DMS114 treated with DMSO at 0.1 percent for 48 hours (cell line): ENCODE results near the gene GPR26.

Source experiments
- DNase-seq: peaks from one replicate; lab custom pipeline; 2025; ENCODE audit not compliant: unreplicated experiment; lab: John Stamatoyannopoulos, UW

Gene GPR26

DNA sequence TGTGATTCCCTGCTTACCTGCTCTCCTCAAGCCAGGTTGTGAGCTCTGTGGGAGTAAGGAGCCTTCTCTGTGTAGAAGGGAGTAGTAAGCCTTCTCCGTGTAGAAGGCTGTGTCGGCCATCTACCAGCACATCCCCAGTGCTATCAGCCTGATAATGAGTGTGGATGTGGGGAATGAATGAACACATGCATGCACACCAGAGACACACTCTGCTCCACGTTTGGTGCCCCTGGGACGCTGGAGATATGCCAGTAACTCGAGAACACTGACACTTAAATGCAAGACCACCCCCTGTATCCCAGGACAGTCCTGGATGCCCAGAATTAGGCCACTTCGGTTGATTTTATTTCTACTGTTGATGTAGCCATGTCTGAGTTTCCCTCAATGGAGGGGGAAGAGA lies 21.1 kb upstream of the GPR26 start:
- DNase-seq, result no peak

DNA sequence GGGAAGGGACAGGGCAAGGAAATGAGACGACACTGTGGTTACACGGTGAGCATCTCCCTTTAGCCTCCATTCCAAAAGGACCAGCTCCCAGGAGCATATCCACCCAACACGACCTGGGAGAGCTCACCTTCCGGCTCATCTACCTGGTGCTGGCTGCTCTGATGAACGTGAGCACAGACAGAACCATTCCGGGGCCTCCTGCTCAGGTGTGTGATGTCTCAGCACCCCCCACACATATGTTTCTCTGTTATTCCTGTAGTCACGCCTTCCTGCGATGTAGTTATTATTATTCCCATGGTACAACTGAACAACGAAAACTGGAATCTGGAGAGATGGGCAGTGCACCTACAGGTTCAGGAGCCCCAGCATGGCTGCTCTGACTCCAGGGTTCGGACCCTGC lies 20.5 kb upstream of the GPR26 start:
- DNase-seq, result no peak

DNA sequence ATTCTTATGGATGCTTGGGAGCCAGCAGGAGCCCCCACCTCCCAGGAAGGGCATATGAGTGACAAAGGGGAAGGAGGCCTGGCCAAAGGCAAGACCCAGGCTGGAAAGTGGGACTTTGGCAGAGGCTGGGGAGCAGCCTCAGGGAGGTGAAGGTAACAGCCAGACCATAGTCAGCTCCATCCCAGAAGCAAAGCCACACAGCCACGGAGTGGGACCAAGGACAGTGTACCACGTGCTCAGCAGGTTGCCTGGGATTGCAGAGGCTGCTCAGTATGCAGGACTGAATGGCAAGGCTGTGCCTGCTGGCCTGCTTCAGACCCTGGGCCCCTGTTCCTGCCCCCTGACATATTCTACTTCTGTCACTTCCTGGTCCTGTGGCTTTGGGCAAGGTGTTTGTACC lies 17.6 kb upstream of the GPR26 start:
- no peak for DNase-seq

DNA sequence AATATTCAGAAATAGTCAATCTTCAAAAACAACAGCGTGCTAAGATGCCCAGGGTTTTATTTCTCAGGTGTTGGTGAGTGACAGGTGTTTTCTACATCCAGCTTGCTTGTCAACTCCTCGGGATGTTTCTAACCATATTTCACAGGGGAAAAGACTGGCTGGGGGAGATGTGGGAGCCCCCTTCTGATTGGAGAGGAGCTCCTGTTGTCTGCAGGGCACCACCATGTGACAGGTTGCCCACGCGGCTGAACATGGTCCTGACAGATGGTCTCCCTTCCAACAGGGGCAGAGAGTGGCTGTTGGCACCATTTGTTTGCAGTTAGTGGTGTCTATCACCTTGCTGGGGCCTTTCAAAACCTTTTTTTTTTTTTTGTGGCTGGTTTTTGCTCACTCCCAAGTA lies 16.5 kb upstream of the GPR26 start:
- DNase-seq, result no peak

DNA sequence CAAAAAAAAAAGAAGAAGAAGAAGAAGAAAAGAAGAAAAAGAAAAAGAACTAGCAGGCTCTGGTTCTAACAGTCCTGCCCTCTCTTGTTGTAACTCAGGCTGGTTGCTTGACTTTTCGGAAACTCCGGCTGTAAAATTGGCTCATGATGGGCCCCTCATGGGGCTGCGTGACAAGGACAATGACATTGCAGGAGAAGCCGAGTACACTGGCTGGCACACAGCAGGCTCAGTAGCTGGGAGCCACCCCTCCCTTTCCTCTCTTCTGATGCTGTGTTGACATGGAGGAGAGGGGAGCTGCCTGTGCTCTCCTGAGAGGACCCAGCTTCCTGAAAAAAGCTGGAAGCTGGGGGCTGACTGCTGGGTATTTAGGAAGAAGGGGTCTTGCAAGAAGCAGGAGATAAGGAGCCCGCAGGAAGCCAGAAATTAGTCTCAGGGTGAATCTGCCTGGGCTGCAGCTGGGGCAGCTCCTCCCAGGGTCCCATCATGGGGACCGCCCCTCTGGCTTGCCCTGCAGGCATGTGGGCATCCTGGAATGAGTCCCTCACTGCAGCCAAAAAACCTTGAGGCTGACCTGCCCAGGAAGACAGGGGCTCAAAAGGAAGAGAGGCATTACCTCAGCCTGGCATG lies 14.6 kb upstream of the GPR26 start:
- no peak for DNase-seq

DNA sequence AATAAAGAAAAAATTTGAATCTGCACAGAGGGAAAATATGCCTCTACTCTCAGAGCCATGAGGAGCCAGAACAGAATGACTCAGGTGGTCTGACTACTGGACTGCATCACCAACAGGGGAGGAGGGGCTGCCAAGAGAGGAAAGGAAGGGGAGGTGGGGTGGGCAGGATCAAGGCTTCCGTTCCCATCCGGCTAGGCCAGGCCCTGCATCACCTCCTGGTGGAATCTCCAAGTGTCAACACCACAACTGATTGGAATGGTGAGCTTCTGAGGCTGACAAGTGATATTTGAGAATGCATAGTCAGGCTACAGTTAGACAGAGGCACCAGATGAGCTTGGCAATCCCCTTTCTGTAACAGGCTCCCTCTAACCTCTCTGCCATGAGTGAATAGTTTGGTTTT lies 10.4 kb upstream of the GPR26 start:
- DNase-seq, result no peak

DNA sequence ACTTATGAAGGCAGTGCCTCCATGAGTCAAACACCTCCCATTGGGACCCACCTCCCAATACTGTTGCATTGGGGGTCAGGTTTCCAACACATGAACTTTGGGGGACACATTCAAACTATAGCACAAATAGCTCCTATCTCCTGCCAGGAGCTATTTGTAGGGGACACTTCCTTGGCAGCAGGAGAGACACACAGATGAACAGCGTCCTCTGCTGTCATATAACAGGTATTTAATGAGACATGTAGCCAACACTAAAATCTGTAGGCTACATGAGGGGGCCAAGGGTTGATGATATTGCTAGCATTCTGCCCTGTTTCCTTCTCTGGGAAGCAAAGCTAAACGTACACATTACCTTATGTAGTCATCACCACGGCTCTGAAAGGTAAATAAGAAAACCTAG lies 2.6 kb upstream of the GPR26 start:
- no peak for DNase-seq

DNA sequence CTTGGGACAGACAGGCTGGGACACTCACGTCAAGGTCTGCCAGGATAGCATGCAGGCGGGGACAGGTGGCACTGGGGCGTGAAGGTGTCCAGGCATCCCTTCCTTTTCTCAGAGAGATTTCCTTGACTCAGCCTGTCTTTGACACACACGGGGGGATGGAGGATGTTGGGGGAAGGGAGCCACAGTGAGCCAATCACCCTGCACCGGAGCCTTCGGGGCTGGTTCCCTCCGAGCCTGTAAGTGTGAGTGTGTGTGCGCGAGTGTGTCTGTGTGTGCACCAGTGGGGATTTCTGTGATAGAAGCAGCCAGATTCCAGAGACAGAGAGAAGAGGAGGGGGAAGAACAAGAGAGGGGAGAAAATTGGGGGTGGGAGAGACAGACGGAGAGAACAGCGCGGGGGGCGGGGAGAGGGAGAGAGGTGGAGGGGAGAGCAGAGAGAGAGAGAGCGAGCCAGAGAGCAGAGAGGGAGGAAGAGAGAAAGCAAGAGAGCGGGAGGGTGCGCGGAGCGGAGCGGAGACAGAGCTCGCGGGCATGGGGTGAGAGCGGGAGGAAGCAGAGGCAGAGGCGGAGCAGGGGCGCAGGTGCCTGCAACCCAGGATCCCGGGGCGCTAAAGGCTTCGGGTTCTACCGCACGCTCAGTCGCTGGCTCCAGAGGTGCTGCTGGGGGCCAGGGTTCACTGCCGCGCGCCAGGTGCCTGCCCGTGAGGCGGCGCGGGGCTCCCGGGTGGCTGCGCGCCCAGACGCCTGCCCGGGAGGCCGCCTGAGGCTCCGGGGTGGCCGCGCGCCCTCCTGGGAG lies 466 bp upstream of the GPR26 start:
- DNase-seq, result no peak

DNA sequence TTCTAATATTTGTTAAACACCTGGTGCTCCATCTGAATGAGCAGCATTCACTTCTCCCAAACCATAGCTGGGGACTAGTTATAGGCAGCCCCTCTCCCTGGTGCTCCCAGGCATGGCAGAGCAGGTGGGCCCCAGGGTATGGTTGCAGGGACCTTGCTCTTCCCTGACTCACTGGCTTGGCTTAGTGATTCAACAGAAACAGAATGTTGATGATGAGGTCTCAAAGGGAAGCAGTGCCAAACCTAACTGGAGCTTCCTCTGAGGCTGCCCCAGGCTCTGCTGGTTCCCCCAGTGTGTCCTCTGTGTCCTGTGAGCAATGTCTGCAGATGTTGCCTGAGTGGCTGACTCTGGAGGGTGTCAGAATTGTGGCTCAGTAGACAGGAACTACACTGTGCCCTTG lies 3.7 kb downstream of the GPR26 start:
- DNase-seq, result no peak

DNA sequence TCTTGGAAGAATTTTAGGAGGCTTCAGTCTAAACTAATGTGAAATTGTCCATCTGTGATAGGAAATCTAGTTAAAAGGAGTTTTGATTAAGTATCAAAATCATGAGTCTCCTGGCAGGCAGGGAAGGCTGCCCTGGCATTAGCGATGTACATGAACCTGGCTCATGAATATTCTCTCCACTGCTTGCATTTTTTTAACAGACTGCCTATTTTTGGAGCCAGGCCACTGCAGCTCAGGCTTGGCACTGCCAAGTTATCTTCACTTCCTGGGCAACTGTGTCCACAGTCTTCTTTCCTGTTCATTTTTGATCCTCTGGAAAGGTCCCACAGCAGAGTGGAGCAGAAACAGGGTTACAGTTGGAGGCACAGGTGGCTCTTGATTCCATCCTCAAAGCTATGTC lies 7.0 kb downstream of the GPR26 start:
- no peak for DNase-seq

DNA sequence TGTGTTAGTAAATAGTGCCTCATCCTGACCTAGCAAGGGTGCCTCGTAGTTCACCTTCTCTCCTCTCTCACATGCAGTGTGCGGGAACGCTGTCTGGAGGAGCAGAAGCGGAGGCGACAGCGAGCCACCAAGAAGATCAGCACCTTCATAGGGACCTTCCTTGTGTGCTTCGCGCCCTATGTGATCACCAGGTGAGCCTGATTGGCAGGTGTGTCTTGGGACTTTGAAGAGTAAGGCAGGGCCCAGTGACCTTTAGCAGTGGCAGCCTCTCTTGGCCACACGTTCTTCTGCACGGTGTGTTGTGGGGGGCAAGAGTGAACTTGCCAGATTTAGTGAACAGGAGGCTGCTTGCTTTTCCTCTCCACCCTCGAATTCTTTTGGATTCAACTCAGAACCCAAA lies 8.6 kb downstream of the GPR26 start:
- no peak for DNase-seq

DNA sequence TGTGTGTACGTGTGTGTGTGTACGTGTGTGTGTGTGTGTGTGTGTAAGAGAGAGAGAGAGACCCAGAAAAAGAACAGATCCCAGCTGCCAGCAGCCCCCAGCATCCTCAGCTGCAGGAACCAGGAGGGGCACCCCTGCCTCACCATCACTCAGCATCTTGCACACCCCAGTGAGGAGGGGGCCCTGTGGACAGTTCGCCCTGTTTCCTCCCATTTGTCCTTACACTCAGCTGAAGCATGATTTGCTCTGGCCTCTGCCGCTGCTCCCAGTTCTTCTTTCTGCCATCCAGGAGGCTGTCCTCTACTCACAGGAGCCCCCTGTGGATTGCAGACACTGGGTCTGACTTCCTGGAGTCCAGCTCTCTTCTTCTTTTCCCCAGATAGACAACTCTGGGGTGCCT lies 9.7 kb downstream of the GPR26 start:
- DNase-seq, result no peak

DNA sequence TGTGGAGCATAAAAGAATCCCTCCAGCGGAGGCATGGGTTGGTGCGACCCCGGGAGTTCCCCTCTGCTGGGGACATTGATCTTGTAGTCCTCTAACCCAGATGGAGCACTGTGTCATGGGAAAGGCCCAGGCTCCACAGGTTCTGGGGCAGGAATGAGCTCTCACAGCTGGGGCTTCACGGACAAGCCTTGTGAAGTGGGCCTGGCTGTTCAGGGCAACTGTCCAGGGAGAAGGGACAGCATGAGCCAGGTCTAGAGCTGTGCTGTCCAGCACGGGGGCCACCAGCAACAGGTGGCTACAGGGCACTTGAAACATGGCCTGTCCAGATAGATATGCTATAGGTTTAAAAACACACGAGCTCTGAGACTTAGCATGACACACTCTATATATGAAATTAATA lies 11.4 kb downstream of the GPR26 start:
- no peak for DNase-seq

DNA sequence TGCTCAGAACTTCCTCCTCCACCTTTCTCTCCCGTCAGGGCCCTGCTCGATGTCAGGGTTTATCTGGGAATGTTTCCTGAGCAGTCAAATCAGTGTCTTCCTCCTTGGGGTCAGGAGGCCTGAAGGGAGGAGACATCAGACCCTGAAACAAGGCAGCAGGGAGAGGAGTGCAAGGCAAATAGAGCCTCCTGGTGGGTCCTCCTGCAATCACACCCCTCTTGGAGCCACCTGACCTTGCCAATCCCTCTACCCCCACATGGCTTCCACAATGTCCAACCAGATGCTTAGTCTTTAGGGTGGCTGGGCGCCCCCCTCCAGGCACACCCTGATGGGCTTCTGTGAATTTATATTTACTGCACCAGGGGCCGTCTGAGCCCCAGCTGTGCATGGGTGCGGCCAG lies 12.2 kb downstream of the GPR26 start:
- no peak for DNase-seq

DNA sequence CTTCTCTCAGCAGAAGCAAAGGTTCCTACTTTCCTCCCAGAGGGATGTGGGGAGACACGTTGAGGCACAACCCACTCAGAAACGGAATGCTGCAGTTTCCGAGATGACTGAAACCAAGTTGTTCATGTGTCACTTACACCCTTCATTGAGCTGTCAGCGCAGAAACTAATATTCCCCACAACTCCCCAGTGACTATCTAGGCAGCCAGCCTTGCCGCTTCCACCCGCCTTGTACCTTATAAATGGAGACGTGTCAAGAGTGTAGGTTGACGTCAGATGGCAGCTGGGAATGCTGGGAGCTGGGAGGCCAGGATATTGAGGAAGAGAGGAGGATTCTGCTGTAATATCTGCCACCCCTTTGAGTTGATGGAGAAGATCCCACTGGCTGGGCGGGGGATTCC lies 15.1 kb downstream of the GPR26 start:
- DNase-seq, result no peak

DNA sequence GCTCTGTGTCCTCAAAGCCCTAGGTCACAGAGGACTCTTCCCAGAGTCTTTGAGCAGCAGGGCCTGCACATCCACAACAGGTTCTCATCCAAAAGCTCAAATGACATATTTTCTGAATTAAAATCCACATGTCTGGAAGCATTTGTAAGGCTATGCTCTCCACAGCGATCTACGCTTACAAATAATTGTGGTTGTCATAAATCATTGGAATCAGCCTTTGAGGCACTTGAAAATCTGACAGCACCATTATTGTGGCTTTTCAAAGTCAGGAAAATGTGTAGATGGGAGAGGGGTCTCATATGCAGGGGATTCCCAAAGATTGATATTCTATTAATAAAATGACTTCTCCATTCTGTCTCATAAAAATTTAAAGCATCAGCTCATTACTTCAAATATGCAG lies 16.3 kb downstream of the GPR26 start:
- DNase-seq, result no peak

DNA sequence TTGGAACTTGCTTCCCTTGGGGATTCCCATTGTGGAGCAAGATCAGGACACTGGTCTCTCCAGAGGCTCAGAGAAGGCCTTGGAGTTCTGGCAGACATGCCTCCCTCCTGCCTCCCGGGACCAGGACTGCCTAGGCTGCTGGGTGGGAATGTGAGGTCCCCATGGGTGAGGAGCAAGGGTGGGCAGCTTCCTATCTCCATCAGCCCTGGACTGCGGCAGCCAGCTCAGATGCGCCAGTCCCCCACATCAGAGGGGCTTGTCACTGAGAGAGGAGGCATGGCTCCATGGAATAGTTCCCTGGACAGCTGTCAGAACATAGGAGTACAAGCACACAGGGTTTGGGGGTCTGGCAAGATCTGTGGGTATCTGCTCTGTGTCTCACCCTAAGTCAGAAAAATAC lies 17.3 kb downstream of the GPR26 start:
- no peak for DNase-seq

DNA sequence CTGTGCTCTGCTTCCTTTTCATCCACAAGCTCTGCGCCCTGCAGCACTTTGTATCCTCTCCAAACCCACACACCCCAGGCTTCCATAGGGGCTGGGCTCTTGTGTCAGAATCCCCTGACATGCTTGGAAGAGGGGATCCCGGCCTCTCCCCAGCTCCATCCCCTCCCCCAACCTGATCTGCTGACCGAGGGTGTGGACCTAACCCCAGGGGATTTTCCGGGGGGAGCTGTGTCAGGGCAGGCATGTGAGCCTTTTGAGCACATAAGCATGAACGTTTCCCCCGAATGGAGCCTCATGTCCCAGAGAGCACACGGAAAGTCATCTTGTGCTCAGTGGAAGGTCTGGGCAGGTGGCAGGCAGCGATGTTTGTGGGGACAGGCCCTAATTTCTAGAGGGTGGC lies 17.7 kb downstream of the GPR26 start:
- no peak for DNase-seq

DNA sequence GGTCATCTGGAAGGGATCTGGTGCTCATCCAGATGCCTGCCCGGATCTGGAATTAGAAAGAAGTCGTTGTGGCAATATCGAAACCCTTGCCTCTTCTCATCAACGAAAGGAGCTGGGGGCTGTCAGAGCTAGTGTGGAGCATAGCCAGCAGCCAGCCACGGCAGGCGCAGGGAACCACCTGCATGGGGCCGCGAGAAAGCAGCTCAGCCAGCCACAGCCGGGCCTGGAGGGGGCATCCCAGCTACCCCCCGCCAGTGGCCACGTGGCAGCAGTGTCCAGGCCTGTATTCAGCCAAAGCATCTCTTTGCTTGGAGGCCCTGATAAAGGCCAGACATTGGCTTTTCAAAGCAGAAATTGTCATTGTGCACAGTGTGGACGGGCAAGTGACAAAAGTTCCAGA lies 19.1 kb downstream of the GPR26 start:
- DNase-seq, result no peak

DNA sequence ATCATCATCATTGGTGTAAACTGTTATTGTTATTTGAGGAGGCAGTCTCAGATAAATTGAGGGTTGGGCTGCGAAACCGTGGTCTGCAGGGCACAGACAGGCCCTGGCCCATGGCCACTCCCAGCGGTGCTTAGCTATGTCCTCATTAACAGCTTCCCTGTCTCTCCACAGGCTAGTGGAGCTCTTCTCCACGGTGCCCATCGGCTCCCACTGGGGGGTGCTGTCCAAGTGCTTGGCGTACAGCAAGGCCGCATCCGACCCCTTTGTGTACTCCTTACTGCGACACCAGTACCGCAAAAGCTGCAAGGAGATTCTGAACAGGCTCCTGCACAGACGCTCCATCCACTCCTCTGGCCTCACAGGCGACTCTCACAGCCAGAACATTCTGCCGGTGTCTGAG lies 21.6 kb downstream of the GPR26 start:
- DNase-seq, result no peak

DNA sequence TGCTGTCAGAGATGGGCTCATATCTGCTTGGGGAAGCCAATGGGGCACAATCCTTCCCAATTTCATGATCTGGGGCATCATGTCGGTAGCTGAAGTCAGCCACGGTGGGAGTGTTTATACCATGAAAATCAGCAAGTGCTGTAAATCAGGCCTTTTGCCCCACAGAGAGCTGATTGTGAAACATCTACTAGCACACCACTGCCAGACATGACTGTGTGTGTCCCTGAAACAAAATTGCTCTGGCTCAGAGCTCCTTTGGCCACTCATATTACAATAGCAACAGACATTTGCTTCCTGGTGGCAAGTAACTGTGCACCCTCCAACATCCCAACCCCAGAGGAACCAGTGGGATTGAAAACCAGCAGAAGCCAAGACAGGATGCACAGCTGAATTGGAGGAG lies 23.7 kb downstream of the GPR26 start:
- DNase-seq, result no peak

DNA sequence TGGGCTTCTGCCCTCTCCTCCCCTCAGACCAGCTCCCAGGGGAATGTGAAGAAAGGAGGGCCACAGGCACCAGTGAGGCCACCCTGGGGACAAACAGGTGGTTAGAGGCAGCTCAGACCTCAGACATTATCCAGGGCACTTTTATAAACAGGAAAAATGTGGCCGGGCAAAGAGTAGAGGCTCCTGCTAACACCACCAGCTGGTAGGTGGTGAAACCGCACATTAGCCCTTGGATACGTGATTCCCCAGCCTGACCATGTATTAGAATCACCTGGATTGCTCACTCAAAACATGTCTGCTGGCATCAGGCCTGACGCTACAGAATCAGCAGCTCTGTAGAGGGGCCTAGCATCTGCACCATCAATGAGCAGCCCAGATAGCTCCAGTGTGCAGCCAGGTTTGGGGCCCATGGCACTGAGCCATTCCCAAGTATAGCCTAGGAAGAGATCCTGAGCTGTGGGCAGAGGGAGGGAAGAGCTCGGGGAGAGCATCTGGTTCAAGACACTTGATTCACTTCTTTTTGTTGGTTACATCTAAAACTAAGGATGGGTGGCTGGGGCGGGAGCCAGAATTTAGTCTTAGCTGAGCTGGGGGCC lies 37.1 kb downstream of the GPR26 start:
- DNase-seq, result no peak

DNA sequence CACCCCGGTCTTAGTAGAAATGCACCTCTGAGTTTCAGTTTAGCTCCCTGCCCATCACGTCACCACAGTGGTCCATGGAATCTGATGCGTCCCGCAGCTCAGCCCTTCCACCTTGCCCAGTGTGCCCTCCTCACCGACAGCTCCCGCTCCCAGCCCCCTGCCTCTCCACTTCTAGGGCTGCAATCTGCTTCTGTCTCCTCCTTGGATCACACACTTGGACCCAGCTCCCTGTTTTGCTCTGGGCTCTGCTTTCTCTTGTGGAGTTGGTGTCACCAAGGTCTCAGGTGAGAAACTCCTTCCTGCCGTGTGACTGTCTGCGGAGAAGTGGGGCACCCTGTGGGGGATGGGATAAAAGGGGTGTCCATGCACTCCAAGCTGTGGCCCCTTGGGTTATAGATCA lies 37.9 kb downstream of the GPR26 start:
- DNase-seq, result no peak
